CD14-positive monocyte (primary cell): ENCODE results near the gene MIPEP. TPM values are rescaled to one million over a fixed set of nuclear protein-coding genes. Genes with fewer than 3 reads are reported as not detected.

Experiments
- DNase-seq, 3 donors: peaks; one replicate each; pipeline ENCODE4 v3.0.0-alpha.2; 2011 to 2022
- H2AFZ ChIP-seq: 2 replicates; pipeline ENCODE4 v1.6.0; 2012; ENCODE audit warnings: mild to moderate bottlenecking, low read depth, low read length, inconsistent platforms; ENCODE audit not compliant: insufficient read depth, poor library complexity, severe bottlenecking
- H3K27ac ChIP-seq, 2 donors: 1 replicate in 1 of 2; 2 replicates in 1 of 2; pipeline ENCODE4 v1.5.1; 2012 to 2013; ENCODE audit warnings: low read length in 2 of 2, control low read depth in 1 of 2, inconsistent platforms in 1 of 2, low read depth in 1 of 2, mild to moderate bottlenecking in 1 of 2
- H3K27me3 ChIP-seq, 2 donors: one replicate each; pipeline versions ENCODE4 v1.6.0 to v1.6.1; 2011 to 2013; ENCODE audit warnings: low read length in 2 of 2; ENCODE audit not compliant: control insufficient read depth in 2 of 2, insufficient read depth in 2 of 2
- H3K36me3 ChIP-seq, 2 donors: replicated peaks in 1 of 2; 1 replicate in 1 of 2; 2 replicates in 1 of 2; pipeline versions ENCODE4 v1.5.1 to v1.6.1; 2012 to 2013; ENCODE audit warnings: low read length in 2 of 2, control low read depth in 1 of 2, inconsistent platforms in 1 of 2, mild to moderate bottlenecking in 1 of 2; ENCODE audit not compliant: insufficient read depth in 2 of 2, control insufficient read depth in 1 of 2
- H3K4me1 ChIP-seq, 2 donors: 1 replicate in 1 of 2; 2 replicates in 1 of 2; pipeline versions ENCODE4 v1.5.1 to v1.6.1; 2012 to 2013; ENCODE audit warnings: low read length in 2 of 2, control low read depth in 1 of 2, inconsistent platforms in 1 of 2, mild to moderate bottlenecking in 1 of 2, moderate library complexity in 1 of 2; ENCODE audit not compliant: insufficient read depth in 2 of 2, control insufficient read depth in 1 of 2
- H3K4me2 ChIP-seq: replicated peaks from 2 replicates; pipeline ENCODE3; 2012; ENCODE audit warnings: low read length, moderate library complexity, mild to moderate bottlenecking; ENCODE audit not compliant: poor library complexity, severe bottlenecking; ENCODE audit errors: extremely low read depth
- H3K4me3 ChIP-seq, 3 experiments: fragments of 200-600 bp in 1 of 3; sonication (generic) in 1 of 3; replicated peaks in 1 of 3; 1 replicate in 2 of 3; 2 replicates in 1 of 3; pipeline ENCODE4 v1.5.1; 2011 to 2013; ENCODE audit warnings: low read length in 3 of 3, mild to moderate bottlenecking in 3 of 3, control low read depth in 2 of 3, low read depth in 2 of 3, inconsistent platforms in 1 of 3, moderate library complexity in 1 of 3
- H3K79me2 ChIP-seq: 2 replicates; pipeline ENCODE4 v1.6.0; 2012; ENCODE audit warnings: mild to moderate bottlenecking, control low read depth, inconsistent platforms, low read length, moderate library complexity; ENCODE audit not compliant: insufficient read depth
- H3K9ac ChIP-seq: 2 replicates; pipeline ENCODE4 v1.6.0; 2017; ENCODE audit warnings: low read length, mild to moderate bottlenecking; ENCODE audit not compliant: insufficient read depth, poor library complexity, severe bottlenecking
- H3K9me3 ChIP-seq, 2 donors: replicated peaks in 1 of 2; 1 replicate in 1 of 2; 2 replicates in 1 of 2; pipeline versions ENCODE4 v1.5.1 to v1.6.1; 2012 to 2013; ENCODE audit warnings: low read length in 2 of 2, control low read depth in 1 of 2; ENCODE audit not compliant: control insufficient read depth in 1 of 2, insufficient read depth in 1 of 2
- H4K20me1 ChIP-seq: 2 replicates; pipeline ENCODE4 v1.6.0; 2012; ENCODE audit warnings: mild to moderate bottlenecking, low read length, control low read depth, moderate library complexity; ENCODE audit not compliant: insufficient read depth
- H3K27ac Mint-ChIP-seq, 7 donors: one replicate each; pipeline ENCODE4 v1.8.0; 2020; ENCODE audit warnings: mild to moderate bottlenecking in 7 of 7, mixed read lengths in 7 of 7, moderate library complexity in 6 of 7, inconsistent platforms in 2 of 7
- H3K27me3 Mint-ChIP-seq, 3 donors: one replicate each; pipeline ENCODE4 v1.8.0; 2021 to 2022; ENCODE audit warnings: low read depth in 3 of 3, mild to moderate bottlenecking in 3 of 3, mixed read lengths in 3 of 3, moderate library complexity in 3 of 3, inconsistent platforms in 1 of 3
- H3K36me3 Mint-ChIP-seq, 2 donors: one replicate each; pipeline ENCODE4 v1.8.0; 2020; ENCODE audit warnings: mixed read lengths in 2 of 2, inconsistent platforms in 1 of 2, mild to moderate bottlenecking in 1 of 2
- H3K4me1 Mint-ChIP-seq: one replicate; pipeline ENCODE4 v1.8.0; 2020; ENCODE audit warnings: mild to moderate bottlenecking, mixed read lengths
- H3K4me3 Mint-ChIP-seq, 2 donors: one replicate each; pipeline ENCODE4 v1.8.0; 2020; ENCODE audit warnings: mild to moderate bottlenecking in 2 of 2, mixed read lengths in 2 of 2, moderate library complexity in 1 of 2
- H3K9me3 Mint-ChIP-seq, 7 donors: one replicate each; pipeline ENCODE4 v1.8.0; 2020 to 2022; ENCODE audit warnings: mixed read lengths in 7 of 7, mild to moderate bottlenecking in 6 of 7, moderate library complexity in 6 of 7, inconsistent platforms in 2 of 7
- CTCF ChIP-seq: fragments of 200-600 bp; IDR thresholded peaks from one replicate; pipeline ENCODE4 v1.8.0; 2022; ENCODE audit warnings: antibody characterized with exemption, mild to moderate bottlenecking
- WGBS: methylation state at CpG from one replicate; pipeline ENCODE4 v1.1.5; 2013; ENCODE audit warnings: missing lambda C conversion rate; ENCODE audit not compliant: insufficient coverage; 5-methylcytosine and 5-hydroxymethylcytosine counted together
- intact Hi-C, 2 donors: fragments of 100-400 bp; cut with micrococcal nuclease; formaldehyde crosslinking; loops; one replicate each; pipeline versions ENCODE4 v1.15.0 to v1.15.1; 2023
- polyA plus RNA-seq, 3 donors: library from polyadenylated mRNA; depleted of rRNA in 1 of 3; unstranded in 2 of 3; stranded (reverse) in 1 of 3; fragments of 300-500 nt in 2 of 3; fragments of >200 nt in 1 of 3; fragmentation: Illumina TruSeq in 2 of 3; gene quantifications; 1 replicate in 2 of 3; 2 replicates in 1 of 3; pipeline ENCODE4 v1.2.3, GENCODE V29; 2012 to 2021

Gene MIPEP
- polyA plus RNA-seq, 3 donors: 1.2 to 9.9 (median 7.7) TPM

- Mint-ChIP-seq H3K36me3 (peaks cover 0 to 13% of the 10 kb centered on the region in 2 donors), H3K4me1 (no peaks in the 10 kb centered on the region), H3K27ac (no peak overlapping the region), H3K9me3 (peaks cover 0 to 2% (median 2%) of the 10 kb centered on the region in 7 donors), H3K4me3 (no peak overlapping the region), H3K27me3 (no peaks in the 10 kb centered on the region)
- Histone ChIP-seq H3K9ac (no peak overlapping the region), H3K27me3 (no peaks in the 10 kb centered on the region), H3K9me3 (no peaks in the 10 kb centered on the region), H4K20me1 (no peaks in the 10 kb centered on the region), H3K4me1 (no peaks in the 10 kb centered on the region), H3K4me2 (no peak overlapping the region), H3K79me2 (no peaks in the 10 kb centered on the region), H2AFZ (no peak overlapping the region), H3K4me3 (no peak overlapping the region), H3K36me3 (no peaks in the 10 kb centered on the region), H3K27ac (no peak overlapping the region)
- no peak for TF ChIP-seq CTCF
- DNase-seq: no peak
- intact Hi-C loops: no loop called here
- WGBS: 90% methylated on average over 3 of the region's 3 CpGs
Measured at GRCh38 chr13:23793711-23794110, 95.5 kb downstream of the MIPEP start.

GRCh38 chr13:23792680-23793079 is 96.5 kb downstream of the MIPEP start:
- Mint-ChIP-seq H3K27me3 (no peaks in the 10 kb centered on the region), H3K4me3 (no peak overlapping the region), H3K9me3 (peaks cover 0 to 2% (median 0%) of the 10 kb centered on the region in 7 donors), H3K36me3 (peaks cover 0 to 8% of the 10 kb centered on the region in 2 donors), H3K4me1 (no peaks in the 10 kb centered on the region), H3K27ac (no peak overlapping the region)
- Histone ChIP-seq H3K4me3 (no peak overlapping the region), H3K79me2 (no peaks in the 10 kb centered on the region), H3K36me3 (no peaks in the 10 kb centered on the region), H2AFZ (no peak overlapping the region), H3K4me1 (no peaks in the 10 kb centered on the region), H4K20me1 (no peaks in the 10 kb centered on the region), H3K4me2 (no peak overlapping the region), H3K27me3 (no peaks in the 10 kb centered on the region), H3K27ac (no peak overlapping the region), H3K9me3 (no peaks in the 10 kb centered on the region), H3K9ac (no peak overlapping the region)
- WGBS: 100% methylated on average over 1 of the region's 1 CpG
- intact Hi-C loops: no loop called here
- TF ChIP-seq CTCF: no peak
- no peak for DNase-seq
